Stomach (tissue), 9 donors: ENCODE measurements around the gene RSBN1L. TPM values are rescaled to one million over a fixed set of nuclear protein-coding genes. Genes with fewer than 3 reads are reported as not detected.

Experiments used
- DNase-seq, 2 donors: peaks; one replicate each; pipeline versions ENCODE4 v3.0.0 to v3.0.0-alpha.2; 2013 to 2019
- H3K27ac ChIP-seq, 5 donors: fragments of 200-600 bp in 4 of 5; sonication (generic) in 4 of 5; one replicate each; pipeline ENCODE4 v1.5.1; 2013 to 2019; ENCODE audit warnings: mild to moderate bottlenecking in 1 of 5, moderate library complexity in 1 of 5
- H3K27me3 ChIP-seq, 3 donors: fragments of 200-600 bp; sonication (generic); one replicate each; pipeline ENCODE4 v1.5.1; 2017 to 2019; ENCODE audit warnings: mixed run types in 1 of 3
- H3K36me3 ChIP-seq, 4 donors: fragments of 200-600 bp; sonication (generic); 1 replicate in 3 of 4; 2 replicates in 1 of 4; pipeline ENCODE4 v1.5.1; 2016 to 2019
- H3K4me1 ChIP-seq, 4 donors: fragments of 200-600 bp; sonication (generic); one replicate each; pipeline ENCODE4 v1.5.1; 2016 to 2019
- H3K4me3 ChIP-seq, 4 donors: fragments of 200-600 bp; sonication (generic) in 3 of 4; one replicate each; pipeline ENCODE4 v1.5.1; 2016 to 2019; ENCODE audit warnings: mild to moderate bottlenecking in 1 of 4
- H3K9me3 ChIP-seq, 4 donors: fragments of 200-600 bp; sonication (generic); one replicate each; pipeline ENCODE4 v1.5.1; 2016 to 2019
- CTCF ChIP-seq, 7 experiments: fragments of 450-650 bp in 4 of 7; fragments of 200-600 bp in 3 of 7; sonication (generic) in 3 of 7; IDR thresholded peaks; one replicate each; pipeline ENCODE4 v1.5.1; 2016 to 2019; ENCODE audit warnings: antibody characterized with exemption in 7 of 7, control low read depth in 2 of 7, mild to moderate bottlenecking in 1 of 7
- EP300 ChIP-seq: sonication (generic); formaldehyde crosslinking; IDR thresholded peaks from one replicate; pipeline ENCODE4 v1.6.1; 2017; ENCODE audit warnings: antibody characterized with exemption
- POLR2A ChIP-seq, 4 donors: fragments of 450-650 bp; IDR thresholded peaks; one replicate each; pipeline ENCODE4 v1.6.1; 2016; ENCODE audit warnings: antibody characterized with exemption in 4 of 4, control low read depth in 2 of 4, mild to moderate bottlenecking in 1 of 4, moderate library complexity in 1 of 4
- POLR2AphosphoS5 ChIP-seq, 3 donors: sonication (generic); formaldehyde crosslinking; IDR thresholded peaks; one replicate each; pipeline ENCODE4 v1.6.1; 2016; ENCODE audit warnings: antibody characterized with exemption in 3 of 3
- WGBS, 5 donors: extraction: QIAGEN DNeasy Blood & Tissue Kit in 3 of 5; methylation state at CpG; one replicate each; pipeline versions ENCODE4 v1.1.5 to v1.1.7; 2013 to 2018; 5-methylcytosine and 5-hydroxymethylcytosine counted together
- intact Hi-C: fragments of 100-400 bp; cut with DNase I; formaldehyde crosslinking; loops from one replicate; pipeline ENCODE4 v1.15.1; 2023; ENCODE audit warnings: low total_unique reads
- polyA plus RNA-seq, 3 donors: library from polyadenylated mRNA; stranded (reverse); fragments of 200-250 nt; gene quantifications; one replicate each; pipeline ENCODE4 v1.2.3, GENCODE V29; 2013
- total RNA-seq, 5 donors: library from RNA; depleted of rRNA; stranded (reverse); fragments of >200 nt; gene quantifications; one replicate each; pipeline versions ENCODE4 v1.1.0 to v1.2.3, GENCODE V29; 2014 to 2016
- donor health status: healthy with polysubstance abuse.
- donor health status: Bipolar disorder and iron deficiency.
- donor health status: healthy.

The RSBN1L gene
- total and polyA plus RNA-seq, 8 donors = 4.2 to 68.3 (median 11.6) TPM

GRCh38 chr7:77734659-77735421, 38.6 kb downstream of the RSBN1L start:
- H3K36me3 ChIP-seq = peaks cover 0 to 20% (median 14%) of the 10 kb centered on the region in 4 donors
- H3K27me3 ChIP-seq = no peaks in the 10 kb centered on the region
- H3K4me1 ChIP-seq = peaks cover 0 to 88% (median 52%) of the 10 kb centered on the region in 4 donors
- 30 to 51% (median 36%) methylated on average over 9 of the region's 9 CpGs for WGBS, 5 donors
- intact Hi-C loops = no loop called here
- no peaks in the 10 kb centered on the region for H3K9me3 ChIP-seq
- H3K27ac ChIP-seq = peak overlapping the region; percentile 4 to 65 (median 31)
- peak in 1 of 2 donors; percentile 30 for DNase-seq
- peak overlapping the region in 2 of 4 donors; percentile 10 to 12 for H3K4me3 ChIP-seq
- no peak for TF ChIP-seq CTCF (IDR thresholded peaks at IDR 0.05)
- peak in 2 of 3 donors; percentile 9 to 19 for TF ChIP-seq POLR2AphosphoS5 (IDR thresholded peaks at IDR 0.05)
- TF ChIP-seq POLR2A (IDR thresholded peaks at IDR 0.05) = no peak
- no peak for TF ChIP-seq EP300

GRCh38 chr7:77735457-77735856, 39.2 kb downstream of the RSBN1L start:
- Histone ChIP-seq H3K27ac (peak overlapping the region in 3 of 5 donors; percentile 0 to 65 (median 15)), H3K4me1 (peaks cover 0 to 88% (median 46%) of the 10 kb centered on the region in 4 donors), H3K36me3 (peaks cover 0 to 20% (median 14%) of the 10 kb centered on the region in 4 donors), H3K4me3 (no peak overlapping the region), H3K27me3 (no peaks in the 10 kb centered on the region), H3K9me3 (no peaks in the 10 kb centered on the region)
- intact Hi-C loops = no loop called here
- DNase-seq = no peak
- TF ChIP-seq CTCF (IDR thresholded peaks at IDR 0.05) (no peak), POLR2A (IDR thresholded peaks at IDR 0.05) (no peak), EP300 (no peak), POLR2AphosphoS5 (IDR thresholded peaks at IDR 0.05) (no peak)
- 33 to 60% (median 44%) methylated on average over 1 of the region's 1 CpG for WGBS, 5 donors

- peaks cover 0 to 76% (median 38%) of the 10 kb centered on the region in 4 donors for H3K4me1 ChIP-seq
- 79 to 85% (median 84%) methylated on average over 5 of the region's 5 CpGs for WGBS, 5 donors
- no peaks in the 10 kb centered on the region for H3K9me3 ChIP-seq
- no peak overlapping the region for H3K27ac ChIP-seq
- intact Hi-C loops = no loop called here
- no peaks in the 10 kb centered on the region for H3K27me3 ChIP-seq
- no peak overlapping the region for H3K4me3 ChIP-seq
- TF ChIP-seq EP300 = no peak
- no peak for TF ChIP-seq CTCF (IDR thresholded peaks at IDR 0.05)
- no peak for TF ChIP-seq POLR2A (IDR thresholded peaks at IDR 0.05)
- no peak for TF ChIP-seq POLR2AphosphoS5 (IDR thresholded peaks at IDR 0.05)
- DNase-seq = no peak
- peaks cover 0 to 20% (median 14%) of the 10 kb centered on the region in 4 donors for H3K36me3 ChIP-seq
These were observed 40.7 kb downstream of the RSBN1L start for GRCh38 chr7:77736991-77737390.

GRCh38 chr7:77738382-77738781, 42.1 kb downstream of the RSBN1L start:
- H3K4me1 ChIP-seq = peaks cover 0 to 63% (median 30%) of the 10 kb centered on the region in 4 donors
- H3K9me3 ChIP-seq = no peaks in the 10 kb centered on the region
- TF ChIP-seq CTCF (IDR thresholded peaks at IDR 0.05) (no peak), POLR2AphosphoS5 (IDR thresholded peaks at IDR 0.05) (no peak), EP300 (no peak), POLR2A (IDR thresholded peaks at IDR 0.05) (no peak)
- no peak overlapping the region for H3K27ac ChIP-seq
- intact Hi-C loops = no loop called here
- no peak for DNase-seq
- 92 to 100% (median 93%) methylated on average over 1 of the region's 1 CpG for WGBS, 5 donors
- no peaks in the 10 kb centered on the region for H3K27me3 ChIP-seq
- H3K4me3 ChIP-seq = no peak overlapping the region
- peaks cover 0 to 24% (median 14%) of the 10 kb centered on the region in 4 donors for H3K36me3 ChIP-seq
